Upper lobe of right lung (tissue), 1 donor: ENCODE results near the gene SELE. TPM values are rescaled to one million over a fixed set of nuclear protein-coding genes. Genes with fewer than 3 reads are reported as not detected.

Experiments
- ATAC-seq: fragments of 200-7000 bp; cut with Tn5 transposase; one replicate; pipeline ENCODE4 v1.9.1; 2020; ENCODE audit warnings: mild to moderate bottlenecking, moderate library complexity
- DNase-seq: peaks from one replicate; pipeline ENCODE4 v3.0.0-alpha.2; 2020
- H3K27ac ChIP-seq: fragments of 200-600 bp; one replicate; pipeline ENCODE4 v1.8.0; 2022
- H3K27me3 ChIP-seq: fragments of 200-600 bp; one replicate; pipeline ENCODE4 v1.8.0; 2022; ENCODE audit warnings: mild to moderate bottlenecking
- H3K36me3 ChIP-seq: fragments of 200-600 bp; one replicate; pipeline ENCODE4 v1.8.0; 2022
- H3K4me1 ChIP-seq: fragments of 200-600 bp; one replicate; pipeline ENCODE4 v1.8.0; 2022
- H3K4me3 ChIP-seq: fragments of 200-600 bp; one replicate; pipeline ENCODE4 v1.8.0; 2022; ENCODE audit warnings: mild to moderate bottlenecking
- H3K9me3 ChIP-seq: fragments of 200-600 bp; one replicate; pipeline ENCODE4 v1.8.0; 2022
- CTCF ChIP-seq: fragments of 200-600 bp; IDR thresholded peaks from one replicate; pipeline ENCODE4 v1.8.0; 2022; ENCODE audit warnings: antibody characterized with exemption
- intact Hi-C: fragments of 100-400 bp; cut with DNase I; formaldehyde crosslinking; loops from one replicate; pipeline ENCODE4 v1.11.0; 2022
- long read RNA-seq: library from polyadenylated mRNA; unstranded; transcript quantifications from one replicate; pipeline ENCODE4 v2.0.0, GENCODE V29; 2021
- total RNA-seq: library from RNA; stranded (reverse); fragmentation: NEBNext Ultra II Directional; extraction: Animal tissue kit (Norgen Biotek cat#: 25700); gene quantifications from one replicate; pipeline ENCODE4 v1.2.1, GENCODE V29; 2021
- donor health status: DM: no; HTN: yes; CAD: no; lungs with severe emphysema.

The SELE gene
- total RNA-seq, result 1.5 TPM
- long read RNA-seq, partial matches to known transcripts, result 1 of 5 reads
- long read RNA-seq, other reads (novel, unspliced or antisense), result 1 of 5 reads

- Histone ChIP-seq H3K9me3 (no peaks in the 10 kb centered on the region), H3K27me3 (no peaks in the 10 kb centered on the region), H3K36me3 (no peaks in the 10 kb centered on the region), H3K4me1 (no peaks in the 10 kb centered on the region), H3K27ac (no peak within 1 kb of the TSS), H3K4me3 (no peak within 1 kb of the TSS)
- ATAC-seq, result no peak
- intact Hi-C loops, result no loop called here
- DNase-seq, result no peak
- no peak for TF ChIP-seq CTCF
Measured at GRCh38 chr1:169733924-169734323, at the start of gene SELE. Gene SELE, minus strand, starts transcription at chr1:169734079. Its CDS starts 467 bp downstream, at chr1:169733612.

GRCh38 chr1:169782596-169782995 lies 48.7 kb upstream of the SELE start:
- Histone ChIP-seq H3K9me3 (no peaks in the 10 kb centered on the region), H3K36me3 (no peaks in the 10 kb centered on the region), H3K27ac (no peak overlapping the region), H3K4me3 (no peak overlapping the region), H3K27me3 (peaks cover 15% of the 10 kb centered on the region), H3K4me1 (no peaks in the 10 kb centered on the region)
- ATAC-seq, result no peak
- no peak for DNase-seq
- intact Hi-C loops, result no loop called here
- TF ChIP-seq CTCF, result no peak

- Histone ChIP-seq H3K4me1 (no peaks in the 10 kb centered on the region), H3K27ac (no peak overlapping the region), H3K4me3 (no peak overlapping the region), H3K36me3 (no peaks in the 10 kb centered on the region), H3K9me3 (no peaks in the 10 kb centered on the region), H3K27me3 (peaks cover 9% of the 10 kb centered on the region)
- TF ChIP-seq CTCF, result no peak
- intact Hi-C loops, result no loop called here
- ATAC-seq (no peak), DNase-seq (no peak)
Measured at GRCh38 chr1:169779970-169780369, 46.1 kb upstream of the SELE start.

GRCh38 chr1:169779150-169779549 lies 45.3 kb upstream of the SELE start:
- H3K4me3 ChIP-seq, result no peak overlapping the region
- no peak for TF ChIP-seq CTCF
- ATAC-seq (no peak), DNase-seq (no peak)
- H3K27me3 ChIP-seq, result peaks cover 4% of the 10 kb centered on the region
- H3K4me1 ChIP-seq, result no peaks in the 10 kb centered on the region
- H3K27ac ChIP-seq, result no peak overlapping the region
- intact Hi-C loops, result no loop called here
- no peaks in the 10 kb centered on the region for H3K36me3 ChIP-seq
- no peaks in the 10 kb centered on the region for H3K9me3 ChIP-seq

- Histone ChIP-seq H3K27me3 (no peaks in the 10 kb centered on the region), H3K27ac (no peak overlapping the region), H3K4me1 (no peaks in the 10 kb centered on the region), H3K9me3 (no peaks in the 10 kb centered on the region), H3K36me3 (no peaks in the 10 kb centered on the region), H3K4me3 (no peak overlapping the region)
- no peak for DNase-seq
- no peak for TF ChIP-seq CTCF
- ATAC-seq, result no peak
- intact Hi-C loops, result no loop called here
Measured at GRCh38 chr1:169776440-169776839, 42.6 kb upstream of the SELE start.

GRCh38 chr1:169768161-169768560 lies 34.3 kb upstream of the SELE start:
- ATAC-seq (no peak), DNase-seq (no peak)
- no peaks in the 10 kb centered on the region for H3K27me3 ChIP-seq
- H3K9me3 ChIP-seq, result no peaks in the 10 kb centered on the region
- no peak overlapping the region for H3K4me3 ChIP-seq
- intact Hi-C loops, result no loop called here
- no peaks in the 10 kb centered on the region for H3K36me3 ChIP-seq
- no peak overlapping the region for H3K27ac ChIP-seq
- no peak for TF ChIP-seq CTCF
- no peaks in the 10 kb centered on the region for H3K4me1 ChIP-seq
